Activated naive CD4-positive, alpha-beta T cell (primary cell): ENCODE data around the gene MAG.

Experiments
- DNase-seq, 4 experiments: peaks; one replicate each; lab custom pipeline; 2025; lab: John Stamatoyannopoulos, UW

Gene MAG

DNA sequence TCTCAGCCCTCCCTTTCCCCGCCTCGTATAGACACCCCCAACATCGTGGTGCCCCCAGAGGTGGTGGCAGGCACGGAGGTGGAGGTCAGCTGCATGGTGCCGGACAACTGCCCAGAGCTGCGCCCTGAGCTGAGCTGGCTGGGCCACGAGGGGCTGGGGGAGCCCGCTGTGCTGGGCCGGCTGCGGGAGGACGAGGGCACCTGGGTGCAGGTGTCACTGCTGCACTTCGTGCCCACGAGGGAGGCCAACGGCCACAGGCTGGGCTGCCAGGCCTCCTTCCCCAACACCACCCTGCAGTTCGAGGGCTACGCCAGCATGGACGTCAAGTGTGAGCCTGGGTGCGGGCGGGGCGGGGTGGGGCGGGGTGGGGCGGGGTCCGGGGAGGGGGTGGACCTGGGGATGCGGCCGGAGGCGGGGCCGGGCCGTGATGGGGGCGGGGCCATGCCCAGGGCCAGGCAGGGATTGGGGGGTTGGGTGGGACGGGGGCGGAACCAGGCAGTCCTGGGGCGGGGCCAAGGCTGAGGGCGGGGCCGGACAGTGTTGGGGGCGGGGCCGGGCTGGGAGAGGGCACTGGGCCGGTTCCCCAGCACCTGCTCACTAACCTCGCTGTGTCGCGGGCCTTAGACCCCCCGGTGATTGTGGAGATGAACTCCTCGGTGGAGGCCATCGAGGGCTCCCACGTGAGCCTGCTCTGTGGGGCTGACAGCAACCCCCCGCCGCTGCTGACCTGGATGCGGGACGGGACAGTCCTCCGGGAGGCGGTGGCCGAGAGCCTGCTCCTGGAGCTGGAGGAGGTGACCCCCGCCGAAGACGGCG, 7.8 kb downstream of the MAG start:
- no peak for DNase-seq

DNA sequence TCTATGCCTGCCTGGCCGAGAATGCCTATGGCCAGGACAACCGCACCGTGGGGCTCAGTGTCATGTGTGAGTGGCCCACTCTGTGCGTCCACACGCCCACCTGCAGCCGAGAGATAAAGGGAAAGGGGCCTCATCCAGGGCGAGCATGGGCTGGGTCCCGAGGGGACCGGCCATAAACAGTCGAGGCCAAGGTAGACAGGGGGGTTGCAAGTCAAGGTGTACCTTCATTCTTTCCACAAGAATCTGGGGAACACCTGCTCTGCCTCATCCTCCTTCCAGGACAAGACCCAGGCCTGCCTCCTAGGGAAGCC, 8.3 kb downstream of the MAG start:
- no peak for DNase-seq

GRCh38 chr19:35301961-35302360, 10.0 kb downstream of the MAG start:
- no peak for DNase-seq

DNA sequence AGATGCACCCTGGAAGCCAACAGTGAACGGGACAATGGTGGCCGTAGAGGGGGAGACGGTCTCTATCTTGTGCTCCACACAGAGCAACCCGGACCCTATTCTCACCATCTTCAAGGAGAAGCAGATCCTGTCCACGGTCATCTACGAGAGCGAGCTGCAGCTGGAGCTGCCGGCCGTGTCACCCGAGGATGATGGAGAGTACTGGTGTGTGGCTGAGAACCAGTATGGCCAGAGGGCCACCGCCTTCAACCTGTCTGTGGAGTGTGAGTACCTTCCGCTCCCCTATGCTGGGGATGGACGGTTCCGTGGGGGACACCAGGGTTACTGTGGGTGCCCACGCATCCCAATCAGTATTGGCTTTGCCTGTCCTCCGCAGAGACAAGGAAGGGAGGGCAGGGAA, 10.5 kb downstream of the MAG start:
- DNase-seq: no peak

DNA sequence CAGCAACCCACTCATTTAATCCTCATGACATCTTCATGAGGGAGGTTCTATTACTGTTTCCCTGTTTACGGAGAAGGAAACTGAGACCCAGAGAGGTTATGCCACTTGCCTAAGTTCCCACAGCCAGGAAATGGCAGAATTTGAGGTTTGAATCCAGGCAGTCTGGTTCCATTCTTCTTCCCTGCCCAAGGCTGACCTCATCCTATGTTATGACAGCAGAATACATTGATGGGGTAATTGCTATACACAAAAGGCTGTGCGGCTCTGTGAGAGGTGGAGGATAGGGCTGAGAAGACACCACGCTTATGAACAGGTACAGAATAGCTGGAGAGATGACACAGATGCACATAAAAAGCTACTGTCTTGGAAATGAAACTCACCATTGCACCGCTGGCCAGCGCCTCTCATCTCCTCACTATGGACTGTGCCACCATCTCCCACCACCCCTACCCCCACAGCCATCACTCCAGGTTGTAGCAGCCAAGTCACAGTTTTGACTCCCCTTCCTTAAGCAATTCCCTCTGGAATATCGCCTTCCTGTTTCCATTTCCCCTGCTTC, 11.5 kb downstream of the MAG start:
- no peak for DNase-seq

DNA sequence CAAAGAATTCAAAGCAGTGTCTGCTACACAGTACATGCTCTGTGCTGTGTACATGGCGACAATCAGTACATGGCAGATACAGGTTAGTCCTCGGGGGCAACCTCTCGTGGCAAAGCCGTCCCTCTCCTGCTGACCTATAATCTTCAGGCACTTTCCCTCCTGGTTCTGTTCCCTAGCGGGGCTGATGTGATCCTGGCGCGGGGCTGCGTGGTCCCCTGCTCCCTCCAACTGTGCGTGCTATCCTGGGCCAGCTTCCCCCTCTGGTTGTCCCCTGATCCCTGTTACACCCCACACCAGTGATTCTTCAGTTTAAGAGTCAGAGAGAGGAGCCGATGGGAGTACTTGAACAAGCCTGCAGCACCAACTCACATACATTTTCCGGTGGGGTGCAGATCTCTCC, 12.1 kb downstream of the MAG start:
- no peak for DNase-seq

GRCh38 chr19:35305181-35305580, 13.2 kb downstream of the MAG start:
- DNase-seq: no peak

GRCh38 chr19:35306473-35307246, 14.7 kb downstream of the MAG start:
- no peak for DNase-seq

GRCh38 chr19:35307931-35308330, 16.0 kb downstream of the MAG start:
- no peak for DNase-seq

DNA sequence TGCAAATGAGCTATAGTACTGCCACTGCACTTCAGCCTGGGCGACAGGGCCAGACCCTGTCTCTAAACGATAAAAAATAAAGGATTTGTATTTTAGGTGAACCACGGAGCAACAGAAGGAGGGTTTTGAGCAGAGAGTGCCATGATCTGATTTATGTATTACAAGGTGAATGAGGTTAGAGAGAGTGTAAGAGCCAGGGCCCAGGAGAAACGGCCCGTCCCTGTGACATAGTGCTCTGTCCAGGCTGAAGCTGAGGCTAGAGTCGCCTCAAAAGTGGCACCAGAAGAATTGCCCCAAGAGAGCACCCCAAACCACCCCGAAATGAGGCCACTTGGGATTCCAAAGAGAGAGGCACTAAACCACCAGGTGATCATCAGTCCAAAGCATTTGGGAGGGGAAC, 16.9 kb downstream of the MAG start:
- DNase-seq: no peak

- no peak for DNase-seq
These were observed 17.7 kb downstream of the MAG start for GRCh38 chr19:35309481-35310279.

- no peak for DNase-seq
These were observed 18.4 kb downstream of the MAG start for GRCh38 chr19:35310331-35310730.

GRCh38 chr19:35310811-35311465, 19.0 kb downstream of the MAG start:
- no peak for DNase-seq

- no peak for DNase-seq
These were observed 20.1 kb downstream of the MAG start for GRCh38 chr19:35311901-35312665.

DNA sequence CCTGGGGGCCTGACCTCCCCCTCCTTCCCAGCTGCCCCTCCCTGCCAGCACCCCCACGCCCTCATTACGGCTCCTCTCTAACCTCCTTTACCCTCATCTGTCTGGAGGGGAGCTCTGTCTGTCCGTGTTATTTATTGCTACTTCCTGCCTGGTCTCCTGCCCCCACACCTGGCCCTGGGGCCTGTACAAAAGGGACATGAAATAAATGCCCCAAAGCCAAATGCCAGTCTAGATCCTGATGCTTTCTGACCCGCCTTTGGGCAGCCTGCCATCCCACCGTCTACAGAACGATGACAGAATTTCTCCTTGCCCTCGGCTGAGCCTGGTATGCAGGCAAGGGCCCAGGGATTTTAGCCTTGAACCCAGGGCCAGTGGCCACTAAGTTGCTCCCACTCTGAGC, 21.6 kb downstream of the MAG start:
- no peak for DNase-seq

DNA sequence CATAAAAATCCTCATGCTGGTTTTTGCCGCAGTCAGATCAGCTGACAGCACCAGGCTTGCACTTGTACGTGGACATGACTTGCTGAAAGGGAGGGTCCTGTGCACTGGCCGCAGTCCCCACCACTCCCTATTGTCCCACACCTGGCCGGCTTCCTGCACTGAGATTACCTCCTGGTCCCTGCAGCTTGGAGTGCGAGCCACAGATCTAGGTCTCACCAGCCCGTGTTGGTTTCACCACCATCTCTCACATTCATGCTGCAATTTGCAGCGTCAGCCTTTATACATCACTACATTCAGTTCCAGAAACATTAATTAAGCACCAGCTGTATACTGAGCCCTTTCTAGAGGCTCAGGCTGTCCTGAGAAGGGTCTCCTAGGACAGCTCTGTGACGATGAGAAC, 22.1 kb downstream of the MAG start:
- DNase-seq: no peak

GRCh38 chr19:35314858-35315470, 23.0 kb downstream of the MAG start:
- DNase-seq: no peak

- DNase-seq: no peak
These were observed 23.9 kb downstream of the MAG start for GRCh38 chr19:35315883-35316282.

DNA sequence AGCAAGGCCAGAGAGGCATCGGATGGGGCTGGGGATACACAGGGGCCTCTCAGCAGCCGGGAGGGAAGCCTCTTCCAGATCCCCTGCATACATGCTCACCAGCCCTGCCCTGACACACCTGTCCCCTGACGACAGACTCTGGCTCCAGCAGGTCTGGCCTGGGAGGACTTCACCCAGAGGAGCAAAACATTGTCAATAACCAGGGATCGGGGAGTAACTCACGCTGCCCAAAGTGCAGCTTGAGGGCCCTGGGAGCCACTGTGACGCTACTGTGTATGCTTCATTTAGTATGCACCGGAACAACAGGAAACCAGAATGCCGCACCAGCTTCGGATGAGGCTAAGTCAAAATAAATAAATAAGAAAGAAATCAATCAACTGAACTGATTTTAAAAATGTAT, 24.6 kb downstream of the MAG start:
- DNase-seq: no peak

DNA sequence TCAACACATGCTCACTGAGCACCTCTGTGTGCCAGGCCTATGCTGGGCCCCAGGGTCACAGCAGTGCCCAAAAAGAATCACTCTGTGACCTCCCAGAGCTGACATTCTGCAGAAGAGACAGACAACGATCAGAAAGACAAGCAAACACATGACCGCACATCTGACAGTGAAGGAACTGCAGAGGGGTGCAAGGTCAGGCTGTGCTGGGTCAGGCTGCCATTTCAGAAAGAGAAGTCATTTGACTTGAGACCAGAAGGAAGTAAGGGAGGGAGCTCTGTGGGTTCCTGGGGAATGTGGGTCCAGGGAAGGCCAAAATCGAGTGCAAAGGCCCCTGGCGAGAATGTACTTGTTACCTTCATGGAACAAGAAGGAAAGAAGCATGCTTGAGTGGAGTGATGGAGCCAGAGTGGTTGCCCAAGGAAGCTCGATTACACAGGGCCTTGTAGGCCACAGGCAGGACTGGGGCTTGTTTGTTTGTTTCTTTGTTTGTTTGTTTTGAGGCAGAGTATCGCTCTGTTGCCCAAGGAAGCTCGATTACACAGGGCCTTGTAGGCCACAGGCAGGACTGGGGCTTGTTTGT, 25.6 kb downstream of the MAG start:
- no peak for DNase-seq
